CD4-positive, alpha-beta T cell treated with Interleukin-10 for 1 hour (primary cell): ENCODE results near the gene TLCD1.

Source experiments
- DNase-seq: peaks from one replicate; pipeline ENCODE4 v3.0.0-alpha.2; 2020

TLCD1 gene

DNA sequence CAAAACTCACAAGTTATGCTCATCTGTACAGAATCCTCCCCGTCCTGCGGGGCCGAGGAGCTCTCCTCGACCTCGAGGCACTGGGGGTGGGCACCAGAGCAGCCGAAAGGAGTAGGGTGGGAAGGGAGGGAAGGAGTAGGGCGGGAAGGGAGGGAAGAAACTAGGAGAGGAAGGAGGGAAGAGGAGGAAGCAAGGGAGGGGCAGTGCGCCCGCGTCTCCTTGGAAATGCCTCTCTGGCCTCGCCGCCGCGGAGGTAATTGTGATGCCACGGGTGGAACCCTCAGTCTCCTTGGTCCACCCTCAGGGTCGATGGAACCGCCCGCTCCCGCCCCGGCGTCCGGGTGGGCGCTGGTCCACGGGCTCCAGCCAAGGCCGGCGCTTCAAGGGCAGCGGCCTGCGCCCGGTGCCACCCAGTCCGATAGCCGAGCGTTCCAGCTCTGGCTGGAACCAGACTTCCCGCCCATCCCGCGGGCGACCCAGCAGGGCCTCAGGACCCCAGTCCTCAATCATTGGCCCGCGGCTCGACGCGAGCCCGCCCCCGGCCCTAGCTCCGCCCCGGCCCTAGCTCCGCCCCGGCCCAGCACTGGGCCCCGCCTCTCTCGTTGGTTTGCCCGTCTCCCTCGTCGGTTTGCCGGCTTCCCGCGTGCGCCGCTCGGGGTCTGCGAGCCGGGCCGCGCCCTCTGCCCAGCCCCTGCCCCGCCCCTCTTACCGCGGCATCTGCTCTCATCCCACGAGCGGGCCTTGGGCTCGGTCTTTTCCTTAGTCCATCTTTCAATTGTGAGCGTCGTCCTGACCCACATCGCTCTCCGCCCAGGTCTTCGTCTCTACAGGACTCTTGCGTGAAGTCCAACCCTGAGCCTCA lies 14.9 kb downstream of the TLCD1 start:
- peak; percentile 94 for DNase-seq

GRCh38 chr17:28707339-28707720 lies 18.7 kb downstream of the TLCD1 start:
- no peak for DNase-seq

GRCh38 chr17:28706471-28707338 lies 19.3 kb downstream of the TLCD1 start:
- DNase-seq: no peak

- no peak for DNase-seq
These were observed 20.2 kb downstream of the TLCD1 start for GRCh38 chr17:28705728-28706334.

DNA sequence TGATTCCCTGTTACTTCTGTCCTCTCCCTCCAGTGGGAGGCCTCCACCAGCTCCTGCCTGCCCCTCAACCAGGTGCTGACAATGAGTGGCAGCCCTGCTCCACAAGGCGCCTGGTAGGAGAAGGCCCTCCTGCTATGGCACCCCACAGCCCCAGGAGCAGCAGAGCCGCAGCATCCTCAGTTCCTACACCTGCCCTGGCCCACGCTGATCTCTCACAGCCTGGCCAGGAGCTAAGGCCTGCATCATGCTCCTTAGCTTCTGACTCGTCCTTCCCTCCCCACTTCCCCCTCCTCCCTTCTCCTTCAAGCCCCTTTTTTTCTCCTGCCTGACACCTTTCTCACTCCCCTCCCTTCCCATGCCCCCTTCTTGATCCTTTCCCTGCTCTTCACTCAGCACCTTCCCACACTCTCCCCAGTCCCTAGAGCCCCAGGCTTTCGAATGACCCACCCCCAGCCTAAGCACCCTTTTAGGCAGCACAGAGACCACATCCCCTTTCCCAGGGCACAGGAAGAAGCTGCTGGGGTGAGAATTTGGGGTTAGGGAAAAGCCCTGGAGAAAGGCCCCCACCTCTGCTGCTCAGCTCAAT lies 20.9 kb downstream of the TLCD1 start:
- no peak for DNase-seq

DNA sequence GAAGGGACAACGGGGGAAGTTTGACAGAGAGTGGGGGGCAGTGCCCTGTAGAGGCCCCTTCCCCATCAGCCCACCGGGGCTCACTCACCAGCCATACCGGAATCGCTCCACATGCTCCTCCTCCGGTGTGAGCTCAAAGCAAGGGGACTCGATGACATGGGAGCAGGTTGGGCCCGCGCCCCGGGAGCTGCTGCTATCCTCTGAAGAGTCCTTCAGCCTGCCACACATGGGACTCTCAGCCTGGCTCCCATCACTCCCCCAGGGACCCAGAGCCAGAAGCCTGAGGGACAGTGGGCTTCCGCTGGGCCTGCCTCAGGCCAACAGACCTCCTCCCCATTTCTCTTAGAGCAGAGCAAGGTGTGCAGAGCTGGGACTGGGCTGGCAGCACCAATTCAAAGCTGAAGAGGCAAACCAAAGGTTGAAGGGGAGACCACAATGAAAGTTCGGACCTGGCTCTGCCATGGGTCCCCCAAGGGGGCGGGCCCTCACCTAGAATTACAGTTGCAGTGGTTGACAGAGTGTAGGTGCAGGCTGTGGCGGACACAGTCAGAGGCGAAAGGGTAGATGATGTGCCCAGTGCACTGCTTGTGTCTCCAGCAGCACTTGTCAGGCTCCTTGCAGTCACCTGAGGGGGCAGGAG lies 21.7 kb downstream of the TLCD1 start:
- no peak for DNase-seq

DNA sequence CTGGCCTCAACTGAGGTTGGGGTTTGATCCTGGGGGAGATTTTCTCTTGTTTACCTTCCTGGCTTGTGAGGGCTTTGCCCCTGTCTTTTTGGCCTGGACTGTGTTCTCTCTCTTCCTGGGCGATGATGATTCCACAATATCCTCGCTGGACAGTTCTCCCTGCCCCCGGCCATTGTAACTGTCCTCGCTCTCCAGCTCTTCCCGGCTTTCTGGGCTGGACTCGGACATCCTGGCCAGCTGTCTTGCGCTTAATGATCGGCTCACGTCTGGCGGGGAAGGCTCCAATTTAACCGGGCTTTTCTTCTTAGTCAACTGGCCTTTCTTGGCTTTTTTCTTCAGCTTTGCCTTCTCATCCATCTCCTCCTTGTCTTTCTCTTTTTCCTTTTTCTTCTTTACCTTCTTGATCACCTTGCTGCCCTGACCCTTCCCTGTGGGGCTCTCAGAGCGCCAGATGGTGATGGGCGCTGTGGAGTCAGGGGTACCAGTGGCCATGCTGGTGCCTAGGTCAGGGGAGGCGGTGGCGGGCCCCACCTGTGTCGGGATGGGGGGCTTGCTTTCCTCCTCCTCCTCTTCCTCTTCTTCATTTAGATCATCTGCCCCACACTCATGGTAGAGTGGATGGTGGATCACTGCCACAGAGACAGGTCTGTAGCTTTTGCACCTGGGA lies 22.3 kb downstream of the TLCD1 start:
- no peak for DNase-seq

GRCh38 chr17:28702752-28703150 lies 23.3 kb downstream of the TLCD1 start:
- DNase-seq: no peak

- no peak for DNase-seq
These were observed 23.8 kb downstream of the TLCD1 start for GRCh38 chr17:28702026-28702751.

GRCh38 chr17:28700830-28701492 lies 25.1 kb downstream of the TLCD1 start:
- no peak for DNase-seq

- DNase-seq: no peak
These were observed 25.8 kb downstream of the TLCD1 start for GRCh38 chr17:28700278-28700677.

GRCh38 chr17:28698253-28698941 lies 27.6 kb downstream of the TLCD1 start:
- no peak for DNase-seq

GRCh38 chr17:28693869-28694268 lies 32.2 kb downstream of the TLCD1 start:
- DNase-seq: no peak

- no peak for DNase-seq
These were observed 37.0 kb downstream of the TLCD1 start for GRCh38 chr17:28689011-28689410.

DNA sequence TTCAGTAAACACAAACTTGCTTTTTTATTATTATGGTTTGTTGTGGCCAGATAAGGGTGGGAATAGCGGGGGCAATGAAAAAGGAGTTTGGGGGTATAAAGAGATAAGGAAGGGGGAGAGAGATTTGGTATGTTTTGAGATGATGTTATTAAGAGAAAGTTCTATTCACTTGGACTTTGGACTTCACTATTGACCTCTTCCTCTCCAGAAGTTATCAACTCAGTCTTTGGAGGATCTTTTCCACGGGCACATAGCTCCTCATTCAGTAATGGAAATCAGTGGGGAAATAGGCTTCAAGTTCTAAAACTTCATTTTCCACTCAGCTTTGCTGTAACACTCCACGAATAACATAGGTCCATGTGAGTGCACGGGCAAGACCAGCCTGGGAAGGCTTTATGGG lies 37.6 kb downstream of the TLCD1 start:
- DNase-seq: no peak

- DNase-seq: no peak
These were observed 39.7 kb downstream of the TLCD1 start for GRCh38 chr17:28686296-28686695.

DNA sequence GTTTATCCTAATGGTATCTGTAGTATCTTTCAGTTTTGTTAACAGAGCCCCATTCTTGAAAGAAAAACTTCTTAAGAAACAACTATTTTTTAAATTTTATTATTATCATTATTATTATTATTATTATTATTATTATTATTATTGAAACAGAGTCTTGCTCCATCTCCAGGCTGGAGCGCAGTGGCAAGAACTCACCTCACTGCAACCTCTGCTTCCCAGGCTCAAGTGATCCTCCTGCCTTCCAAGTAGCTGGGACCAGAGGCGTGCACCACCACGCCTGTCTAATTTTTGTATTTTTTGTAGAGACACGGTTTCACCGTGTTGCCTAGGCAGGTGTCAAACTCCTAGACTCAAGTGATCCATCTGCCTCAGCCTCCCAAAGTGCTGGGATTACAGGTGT lies 40.7 kb downstream of the TLCD1 start:
- DNase-seq: no peak

GRCh38 chr17:28684963-28685362 lies 41.1 kb downstream of the TLCD1 start:
- no peak for DNase-seq

DNA sequence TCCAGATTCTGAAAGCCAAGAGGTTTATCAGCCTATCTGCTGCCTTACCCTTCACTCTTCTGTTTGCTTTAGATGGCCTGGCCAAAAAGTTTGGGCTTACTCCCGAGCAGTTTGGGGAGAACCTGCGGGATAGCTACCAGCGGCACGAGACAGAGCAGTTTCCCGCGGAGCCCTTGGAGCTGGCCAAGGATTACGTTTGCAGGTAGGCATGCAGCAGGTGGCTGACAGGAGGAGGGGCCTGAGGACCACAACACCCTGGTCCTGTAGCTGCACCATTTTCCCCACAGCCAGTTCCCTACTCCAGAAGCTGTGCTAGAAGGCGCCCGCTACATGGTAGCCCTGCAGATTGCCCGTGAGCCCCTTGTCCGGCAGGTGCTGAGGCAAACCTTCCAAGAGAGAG lies 43.4 kb downstream of the TLCD1 start:
- DNase-seq: no peak

DNA sequence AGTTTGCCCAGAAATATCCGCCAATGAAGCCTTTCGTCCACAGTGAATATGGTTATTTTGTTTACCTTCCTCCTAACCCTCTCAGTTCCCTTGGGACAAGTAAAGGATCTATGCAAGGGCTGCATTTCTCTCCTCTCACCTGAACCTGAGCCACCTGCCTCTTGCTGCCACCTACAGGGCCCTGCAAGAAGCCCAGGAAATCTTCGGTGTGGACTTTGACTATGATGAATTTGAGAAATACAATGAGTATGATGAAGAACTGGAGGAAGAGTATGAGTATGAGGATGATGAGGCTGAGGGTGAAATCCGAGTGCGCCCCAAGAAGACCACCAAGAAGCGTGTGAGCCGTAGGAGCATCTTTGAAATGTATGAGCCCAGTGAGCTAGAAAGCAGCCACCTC lies 50.1 kb downstream of the TLCD1 start:
- peak; percentile 19 for DNase-seq
